MM.1S (cell line): ENCODE measurements around the gene PMM2.

Source experiments
- DNase-seq: peaks from one replicate; pipeline ENCODE4 v3.0.0-alpha.2; 2015
- H2AFZ ChIP-seq: fragments of 300-600 bp; sonication (generic); 2 replicates; pipeline ENCODE4 v1.6.0; 2016; ENCODE audit warnings: antibody characterized with exemption, low read length
- H3F3A ChIP-seq: fragments of 300-600 bp; sonication (generic); 2 replicates; pipeline ENCODE4 v1.6.1; 2016; ENCODE audit warnings: mild to moderate bottlenecking, antibody characterized with exemption, low read length, moderate library complexity, mixed read lengths; ENCODE audit not compliant: insufficient read depth
- H3K27ac ChIP-seq: fragments of 300-600 bp; sonication (generic); 2 replicates; pipeline ENCODE4 v1.5.1; 2016; ENCODE audit warnings: mild to moderate bottlenecking, low read length
- H3K27me3 ChIP-seq: fragments of 300-600 bp; sonication (generic); replicated peaks from 2 replicates; pipeline ENCODE4 v1.6.0; 2016; ENCODE audit warnings: low read length; ENCODE audit not compliant: insufficient read depth
- H3K36me3 ChIP-seq: fragments of 300-600 bp; sonication (generic); replicated peaks from 2 replicates; pipeline ENCODE4 v1.6.1; 2016; ENCODE audit warnings: mild to moderate bottlenecking, low read length, mixed read lengths; ENCODE audit not compliant: insufficient read depth
- H3K4me1 ChIP-seq: fragments of 300-600 bp; sonication (generic); 2 replicates; pipeline ENCODE4 v1.6.1; 2016; ENCODE audit warnings: low read length, mixed read lengths
- H3K4me2 ChIP-seq: fragments of 300-600 bp; sonication (generic); 2 replicates; pipeline ENCODE4 v1.6.0; 2016; ENCODE audit warnings: low read depth, low read length
- H3K4me3 ChIP-seq: fragments of 300-600 bp; sonication (generic); 2 replicates; pipeline ENCODE4 v1.5.1; 2016; ENCODE audit warnings: low read length, mixed read lengths
- H3K79me2 ChIP-seq: fragments of 300-600 bp; sonication (generic); 2 replicates; pipeline ENCODE4 v1.6.1; 2016; ENCODE audit warnings: mixed run types, low read length, mixed read lengths
- H3K9ac ChIP-seq: fragments of 300-600 bp; sonication (generic); 2 replicates; pipeline ENCODE4 v1.6.1; 2016; ENCODE audit warnings: low read length, mixed read lengths
- H3K9me2 ChIP-seq: fragments of 300-600 bp; sonication (generic); replicated peaks from 2 replicates; pipeline ENCODE4 v1.6.1; 2016; ENCODE audit warnings: mild to moderate bottlenecking, low read length, mixed read lengths; ENCODE audit not compliant: insufficient read depth
- H3K9me3 ChIP-seq: fragments of 300-600 bp; sonication (generic); replicated peaks from 2 replicates; pipeline ENCODE4 v1.6.1; 2016; ENCODE audit warnings: mild to moderate bottlenecking, low read length, mixed read lengths; ENCODE audit not compliant: insufficient read depth
- H4K20me1 ChIP-seq: fragments of 300-600 bp; sonication (generic); 2 replicates; pipeline ENCODE4 v1.6.1; 2016; ENCODE audit warnings: mild to moderate bottlenecking, low read length, moderate library complexity, mixed read lengths; ENCODE audit not compliant: insufficient read depth
- CTCF ChIP-seq: fragments of 300-600 bp; sonication (generic); IDR thresholded peaks from 2 replicates; pipeline ENCODE4 v1.5.1; 2016; ENCODE audit warnings: antibody characterized with exemption, low read length, mixed read lengths
- EZH2 ChIP-seq: fragments of 300-600 bp; sonication (generic); optimal IDR thresholded peaks from 2 replicates; pipeline ENCODE3; 2017; ENCODE audit warnings: low read depth, mild to moderate bottlenecking, antibody characterized with exemption, low read length, mixed read lengths
- EZH2phosphoT487 ChIP-seq: fragments of 300-600 bp; sonication (generic); IDR thresholded peaks from 2 replicates; pipeline ENCODE4 v1.6.1; 2018; ENCODE audit warnings: antibody characterized with exemption, low read length

PMM2 gene

DNA sequence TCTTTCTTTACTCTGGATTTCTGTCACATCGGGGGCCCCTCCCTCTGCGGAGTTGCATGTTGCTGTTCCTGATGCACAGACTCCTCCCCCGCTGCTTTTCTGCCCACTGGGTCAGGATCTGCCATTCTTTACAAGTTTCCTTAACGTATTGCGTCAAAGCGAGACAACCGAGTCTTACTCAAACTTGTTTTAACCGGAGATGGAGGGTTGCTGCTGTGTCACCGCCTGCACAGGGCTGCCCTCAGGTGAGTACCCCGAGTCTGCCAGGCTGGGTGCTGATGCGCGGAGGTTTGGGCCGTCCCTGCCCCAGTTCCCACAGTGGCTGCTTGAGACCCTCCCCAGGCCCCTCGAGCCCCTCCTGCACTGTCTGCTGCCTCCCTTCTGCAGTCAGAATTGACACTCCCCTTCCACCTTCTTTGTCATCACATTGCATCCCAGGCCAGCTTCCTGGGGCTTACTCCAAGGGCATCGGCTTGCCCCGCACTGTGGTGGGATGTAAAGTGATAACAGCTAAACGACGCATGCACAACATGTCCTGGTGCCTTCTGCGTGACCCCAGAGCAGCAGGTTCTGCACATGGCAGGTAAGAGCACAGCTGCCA is 51.9 kb downstream of the PMM2 start:
- TF ChIP-seq EZH2phosphoT487 (no peak), EZH2 (no peak), CTCF (no peak)
- H3K79me2 ChIP-seq = peaks cover 31% of the 10 kb centered on the region
- H3K4me2 ChIP-seq = no peak overlapping the region
- no peak for DNase-seq
- H3K27me3 ChIP-seq = no peaks in the 10 kb centered on the region
- H3K9me2 ChIP-seq = no peaks in the 10 kb centered on the region
- H3K4me1 ChIP-seq = no peaks in the 10 kb centered on the region
- H3K4me3 ChIP-seq = no peak overlapping the region
- 0 out of 2 replicates have a peak, but pooled peaks cover 3% of the 10 kb centered on the region for H3F3A ChIP-seq
- H3K27ac ChIP-seq = no peak overlapping the region
- H3K9ac ChIP-seq = no peak overlapping the region
- H2AFZ ChIP-seq = no peak overlapping the region
- H3K36me3 ChIP-seq = no peaks in the 10 kb centered on the region; the same call in none of the 2 replicates
- H3K9me3 ChIP-seq = no peaks in the 10 kb centered on the region
- peaks cover 10% of the 10 kb centered on the region; the same call in 1 of the 2 replicates for H4K20me1 ChIP-seq

- H3K36me3 ChIP-seq = no peaks in the 10 kb centered on the region; the same call in none of the 2 replicates
- H3K79me2 ChIP-seq = peaks cover 33% of the 10 kb centered on the region
- no peak overlapping the region for H3K27ac ChIP-seq
- no peaks in the 10 kb centered on the region for H3K4me1 ChIP-seq
- H3K27me3 ChIP-seq = no peaks in the 10 kb centered on the region
- peaks cover 8% of the 10 kb centered on the region; the same call in 1 of the 2 replicates for H4K20me1 ChIP-seq
- H2AFZ ChIP-seq = no peak overlapping the region
- DNase-seq = no peak
- no peak for TF ChIP-seq EZH2
- TF ChIP-seq CTCF = no peak
- no peak overlapping the region for H3K4me3 ChIP-seq
- peaks cover 5% of the 10 kb centered on the region for H3F3A ChIP-seq
- H3K9me2 ChIP-seq = no peaks in the 10 kb centered on the region
- no peak overlapping the region for H3K4me2 ChIP-seq
- H3K9ac ChIP-seq = no peak overlapping the region
- no peaks in the 10 kb centered on the region for H3K9me3 ChIP-seq
These were observed 52.7 kb downstream of the PMM2 start for GRCh38 chr16:8850279-8850885.

DNA sequence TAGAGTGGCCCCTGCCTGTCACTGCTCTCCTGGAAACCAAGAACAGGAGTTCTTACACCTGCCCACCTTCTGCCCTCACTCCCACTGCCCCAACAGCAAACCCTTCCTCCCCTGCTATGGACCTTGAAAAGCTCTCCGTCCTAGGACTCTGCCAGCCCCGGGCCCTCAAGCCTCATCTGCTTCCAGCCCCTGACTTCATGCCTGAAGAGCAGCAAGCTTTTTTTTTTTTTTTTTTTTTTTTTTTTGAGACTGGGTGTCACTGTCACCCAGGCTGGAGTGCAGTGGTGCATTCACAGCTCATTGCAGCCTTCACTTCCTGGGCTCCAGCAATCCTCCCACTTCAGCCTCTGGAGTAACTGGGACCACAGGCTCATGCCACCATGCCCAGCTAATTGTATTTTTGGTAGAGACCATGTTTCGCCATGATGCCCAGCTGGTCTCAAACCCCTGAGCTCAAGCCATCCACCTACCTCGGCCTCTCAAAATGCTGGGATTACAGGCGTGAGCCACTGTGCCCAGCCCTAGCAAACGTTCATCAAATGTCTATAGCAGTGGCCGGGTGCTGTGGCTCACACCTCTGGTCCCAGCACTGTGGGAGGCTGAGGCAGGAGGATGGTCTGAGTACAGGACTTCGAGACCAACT is 54.2 kb downstream of the PMM2 start:
- TF ChIP-seq EZH2 (no peak), EZH2phosphoT487 (no peak), CTCF (no peak)
- Histone ChIP-seq H3K9me3 (no peaks in the 10 kb centered on the region), H3K9ac (no peak overlapping the region), H3K27ac (no peak overlapping the region), H3K36me3 (no peaks in the 10 kb centered on the region; the same call in 1 of the 2 replicates), H3K9me2 (no peaks in the 10 kb centered on the region), H3K4me3 (no peak overlapping the region), H3F3A (peaks cover 9% of the 10 kb centered on the region), H4K20me1 (no peaks in the 10 kb centered on the region), H3K79me2 (peaks cover 21% of the 10 kb centered on the region), H3K27me3 (no peaks in the 10 kb centered on the region), H2AFZ (no peak overlapping the region), H3K4me1 (no peaks in the 10 kb centered on the region), H3K4me2 (no peak overlapping the region)
- DNase-seq = no peak
